Progenitor cell of endocrine pancreas (in vitro differentiated cells): Measurements from ENCODE around the gene USP17L11. TPM values are rescaled to one million over a fixed set of nuclear protein-coding genes. Genes with fewer than 3 reads are reported as not detected.
"Not testable (repeated sequence)": the region's sequence is repeated elsewhere in the genome, so short reads cannot be mapped to it uniquely, and the experiment has no call there.

Experiments
- DNase-seq: peaks from one replicate; pipeline ENCODE4 v3.0.0; 2021; ENCODE audit warnings: low spot score; ENCODE audit not compliant: unreplicated experiment
- H3K27ac Mint-ChIP-seq: 2 replicates; pipeline ENCODE4 v1.8.0; 2021; ENCODE audit warnings: mild to moderate bottlenecking, moderate library complexity, mixed read lengths
- H3K27me3 Mint-ChIP-seq: 2 replicates; pipeline ENCODE4 v1.8.0; 2021; ENCODE audit warnings: mixed read lengths
- H3K36me3 Mint-ChIP-seq: 2 replicates; pipeline ENCODE4 v1.8.0; 2022; ENCODE audit warnings: mixed read lengths; ENCODE audit not compliant: insufficient read depth
- H3K4me1 Mint-ChIP-seq: 2 replicates; pipeline ENCODE4 v1.8.0; 2021; ENCODE audit warnings: low read depth, mixed read lengths
- H3K4me3 Mint-ChIP-seq: 2 replicates; pipeline ENCODE4 v1.8.0; 2021; ENCODE audit warnings: low read depth, mild to moderate bottlenecking, moderate library complexity, mixed read lengths
- H3K9me3 Mint-ChIP-seq: 2 replicates; pipeline ENCODE4 v1.8.0; 2021; ENCODE audit warnings: low read depth, mixed read lengths
- long read RNA-seq: library from polyadenylated mRNA; unstranded; transcript quantifications from one replicate; pipeline ENCODE4 v2.0.0, GENCODE V29; 2020
- total RNA-seq: library from RNA; stranded (reverse); gene quantifications from 2 replicates; pipeline ENCODE4 v1.2.1, GENCODE V29; 2021

Gene USP17L11, protein sequence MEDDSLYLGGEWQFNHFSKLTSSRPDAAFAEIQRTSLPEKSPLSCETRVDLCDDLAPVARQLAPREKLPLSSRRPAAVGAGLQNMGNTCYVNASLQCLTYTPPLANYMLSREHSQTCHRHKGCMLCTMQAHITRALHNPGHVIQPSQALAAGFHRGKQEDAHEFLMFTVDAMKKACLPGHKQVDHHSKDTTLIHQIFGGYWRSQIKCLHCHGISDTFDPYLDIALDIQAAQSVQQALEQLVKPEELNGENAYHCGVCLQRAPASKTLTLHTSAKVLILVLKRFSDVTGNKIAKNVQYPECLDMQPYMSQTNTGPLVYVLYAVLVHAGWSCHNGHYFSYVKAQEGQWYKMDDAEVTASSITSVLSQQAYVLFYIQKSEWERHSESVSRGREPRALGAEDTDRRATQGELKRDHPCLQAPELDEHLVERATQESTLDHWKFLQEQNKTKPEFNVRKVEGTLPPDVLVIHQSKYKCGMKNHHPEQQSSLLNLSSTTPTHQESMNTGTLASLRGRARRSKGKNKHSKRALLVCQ
- not detected in 2 replicates for total RNA-seq
- long read RNA-seq = 0 reads

DNA sequence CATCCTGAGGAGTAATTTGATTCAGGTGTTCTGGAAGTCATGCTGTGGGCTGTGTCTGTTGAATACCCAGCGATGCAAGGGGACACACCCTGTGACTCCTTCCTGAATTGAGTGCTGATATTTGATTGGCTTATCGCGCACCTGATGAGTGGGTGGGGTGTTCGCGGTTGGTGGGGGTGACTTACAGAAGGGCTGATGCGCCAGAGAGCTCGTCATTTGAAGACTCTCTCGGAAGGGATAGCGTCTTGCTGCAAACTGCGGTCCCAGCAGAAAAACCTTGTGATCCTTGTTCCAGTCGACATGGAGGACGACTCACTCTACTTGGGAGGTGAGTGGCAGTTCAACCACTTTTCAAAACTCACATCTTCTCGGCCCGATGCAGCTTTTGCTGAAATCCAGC lies at the start of gene USP17L11:
Gene USP17L11 (plus strand): TSS at position 301 of the 400 bp plus-strand sequence. CDS start 0 bp downstream, at position 301.
- not testable (repeated sequence) for H3K4me3 Mint-ChIP-seq, H3K36me3 Mint-ChIP-seq, H3K27me3 Mint-ChIP-seq, H3K27ac Mint-ChIP-seq, DNase-seq, H3K4me1 Mint-ChIP-seq, H3K9me3 Mint-ChIP-seq

GRCh38 chr4:9165990-9166389 lies 49.2 kb upstream of the USP17L11 start:
- H3K4me3 Mint-ChIP-seq, H3K27ac Mint-ChIP-seq, H3K4me1 Mint-ChIP-seq, H3K36me3 Mint-ChIP-seq, DNase-seq, H3K9me3 Mint-ChIP-seq, H3K27me3 Mint-ChIP-seq: not testable (repeated sequence)

DNA sequence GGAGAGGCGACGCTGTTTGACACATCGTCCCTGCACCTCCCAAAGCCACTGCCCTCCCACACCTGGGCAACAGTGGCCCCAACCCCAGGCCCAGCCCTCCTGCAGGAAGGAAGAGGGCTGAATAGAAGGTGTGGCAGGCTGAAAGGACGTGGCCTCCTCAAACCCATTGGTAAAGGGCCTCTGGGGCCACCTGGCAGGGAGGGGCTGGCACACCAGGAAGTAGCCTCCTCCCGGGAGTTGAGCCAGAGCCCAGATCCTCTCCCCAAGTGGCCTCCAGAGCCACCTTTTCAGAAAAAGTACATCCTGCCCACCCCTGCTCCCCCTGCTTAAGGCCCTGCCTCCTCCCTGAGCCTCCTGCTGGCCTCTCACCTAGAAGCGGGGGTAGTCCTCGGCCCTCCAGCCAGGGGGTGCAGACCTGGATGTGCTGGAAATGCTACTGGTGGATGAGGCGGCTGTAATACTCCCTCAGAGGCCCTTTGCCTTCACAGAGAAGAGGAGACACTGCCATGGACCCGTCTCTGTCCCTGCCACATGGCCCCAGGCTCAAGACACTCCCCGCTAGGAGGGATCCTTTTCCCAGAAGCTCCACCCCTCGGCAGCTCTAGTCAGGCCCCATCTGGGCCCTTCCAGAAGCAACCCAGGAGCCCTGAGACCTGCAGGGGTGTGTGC lies 45.3 kb upstream of the USP17L11 start, which contains the start of gene FAM90A26:
Gene FAM90A26 (plus strand): TSS at position 619 of the 669 bp plus-strand sequence. CDS start 2,764 bp downstream, outside the sequence.
- not testable (repeated sequence) for H3K4me3 Mint-ChIP-seq, H3K27me3 Mint-ChIP-seq, H3K4me1 Mint-ChIP-seq, H3K27ac Mint-ChIP-seq, H3K9me3 Mint-ChIP-seq, DNase-seq, H3K36me3 Mint-ChIP-seq

DNA sequence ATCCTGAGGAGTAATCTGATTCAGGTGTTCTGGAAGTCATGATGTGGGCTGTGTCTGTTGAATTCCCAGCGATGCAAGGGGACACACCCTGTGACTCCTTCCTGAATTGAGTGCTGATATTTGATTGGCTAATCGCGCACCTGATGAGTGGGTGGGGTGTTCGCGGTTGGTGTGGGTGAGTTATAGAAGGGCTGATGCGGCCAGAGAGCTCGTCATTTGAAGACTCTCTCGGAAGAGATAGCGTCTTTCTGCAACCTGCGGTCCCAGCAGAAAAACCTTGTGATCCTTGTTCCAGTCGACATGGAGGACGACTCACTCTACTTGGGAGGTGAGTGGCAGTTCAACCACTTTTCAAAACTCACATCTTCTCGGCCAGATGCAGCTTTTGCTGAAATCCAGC lies 4.8 kb upstream of the USP17L11 start, which contains the start of gene USP17L10:
Gene USP17L10 (plus strand): TSS at position 301 of the 400 bp plus-strand sequence. CDS start 0 bp downstream, at position 301.
- not testable (repeated sequence) for H3K36me3 Mint-ChIP-seq, H3K4me3 Mint-ChIP-seq, H3K9me3 Mint-ChIP-seq, H3K27me3 Mint-ChIP-seq, H3K27ac Mint-ChIP-seq, H3K4me1 Mint-ChIP-seq, DNase-seq

DNA sequence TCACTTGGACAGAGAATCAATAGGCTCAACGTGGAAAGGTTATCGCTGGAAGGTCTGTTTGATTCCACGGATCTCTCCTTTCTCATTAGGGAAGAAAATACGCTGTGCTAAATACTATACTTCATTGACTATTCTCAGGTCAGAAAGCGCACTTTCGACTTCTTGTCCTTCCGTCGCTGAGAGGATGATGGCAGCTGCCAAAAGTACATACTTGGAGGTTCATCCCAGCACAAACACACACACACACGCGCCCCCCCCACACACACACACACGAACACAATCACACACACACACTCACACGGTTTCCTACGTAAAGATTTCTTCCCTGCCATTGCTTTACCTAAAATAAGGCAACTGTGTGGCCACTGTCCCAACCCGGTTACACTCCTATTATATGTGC lies 504 bp upstream of the USP17L11 start:
- H3K36me3 Mint-ChIP-seq, H3K9me3 Mint-ChIP-seq, H3K4me3 Mint-ChIP-seq, H3K27me3 Mint-ChIP-seq, H3K4me1 Mint-ChIP-seq, H3K27ac Mint-ChIP-seq, DNase-seq: not testable (repeated sequence)

DNA sequence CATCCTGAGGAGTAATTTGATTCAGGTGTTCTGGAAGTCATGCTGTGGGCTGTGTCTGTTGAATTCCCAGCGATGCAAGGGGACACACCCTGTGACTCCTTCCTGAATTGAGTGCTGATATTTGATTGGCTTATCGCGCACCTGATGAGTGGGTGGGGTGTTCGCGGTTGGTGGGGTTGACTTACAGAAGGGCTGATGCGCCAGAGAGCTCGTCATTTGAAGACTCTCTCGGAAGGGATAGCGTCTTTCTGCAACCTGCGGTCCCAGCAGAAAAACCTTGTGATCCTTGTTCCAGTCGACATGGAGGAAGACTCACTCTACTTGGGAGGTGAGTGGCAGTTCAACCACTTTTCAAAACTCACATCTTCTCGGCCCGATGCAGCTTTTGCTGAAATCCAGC lies 4.6 kb downstream of the USP17L11 start, which contains the start of gene USP17L12:
Gene USP17L12 (plus strand): TSS at position 301 of the 400 bp plus-strand sequence. CDS start 0 bp downstream, at position 301.
- not testable (repeated sequence) for H3K36me3 Mint-ChIP-seq, DNase-seq, H3K4me1 Mint-ChIP-seq, H3K9me3 Mint-ChIP-seq, H3K4me3 Mint-ChIP-seq, H3K27me3 Mint-ChIP-seq, H3K27ac Mint-ChIP-seq

GRCh38 chr4:9224596-9224995 lies 9.4 kb downstream of the USP17L11 start, which contains the start of gene USP17L13:
Gene USP17L13 (plus strand): TSS chr4:9224896. CDS start chr4:9224896, 0 bp downstream.
- not testable (repeated sequence) for H3K36me3 Mint-ChIP-seq, H3K4me1 Mint-ChIP-seq, DNase-seq, H3K27me3 Mint-ChIP-seq, H3K27ac Mint-ChIP-seq, H3K9me3 Mint-ChIP-seq, H3K4me3 Mint-ChIP-seq

GRCh38 chr4:9230249-9230648 lies 15.0 kb downstream of the USP17L11 start:
- not testable (repeated sequence) for H3K27ac Mint-ChIP-seq, H3K27me3 Mint-ChIP-seq, H3K4me3 Mint-ChIP-seq, H3K4me1 Mint-ChIP-seq, DNase-seq, H3K36me3 Mint-ChIP-seq, H3K9me3 Mint-ChIP-seq

DNA sequence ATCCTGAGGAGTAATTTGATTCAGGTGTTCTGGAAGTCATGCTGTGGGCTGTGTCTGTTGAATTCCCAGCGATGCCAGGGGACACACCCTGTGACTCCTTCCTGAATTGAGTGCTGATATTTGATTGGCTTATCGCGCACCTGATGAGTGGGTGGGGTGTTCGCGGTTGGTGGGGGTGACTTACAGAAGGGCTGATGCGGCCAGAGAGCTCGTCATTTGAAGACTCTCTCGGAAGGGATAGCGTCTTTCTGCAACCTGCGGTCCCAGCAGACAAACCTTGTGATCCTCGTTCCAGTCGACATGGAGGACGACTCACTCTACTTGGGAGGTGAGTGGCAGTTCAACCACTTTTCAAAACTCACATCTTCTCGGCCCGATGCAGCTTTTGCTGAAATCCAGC lies 18.9 kb downstream of the USP17L11 start, which contains the start of gene USP17L15:
Gene USP17L15 (plus strand): TSS at position 301 of the 400 bp plus-strand sequence. CDS start 0 bp downstream, at position 301.
- H3K27ac Mint-ChIP-seq, H3K4me3 Mint-ChIP-seq, H3K27me3 Mint-ChIP-seq, H3K4me1 Mint-ChIP-seq, DNase-seq, H3K9me3 Mint-ChIP-seq, H3K36me3 Mint-ChIP-seq: not testable (repeated sequence)

DNA sequence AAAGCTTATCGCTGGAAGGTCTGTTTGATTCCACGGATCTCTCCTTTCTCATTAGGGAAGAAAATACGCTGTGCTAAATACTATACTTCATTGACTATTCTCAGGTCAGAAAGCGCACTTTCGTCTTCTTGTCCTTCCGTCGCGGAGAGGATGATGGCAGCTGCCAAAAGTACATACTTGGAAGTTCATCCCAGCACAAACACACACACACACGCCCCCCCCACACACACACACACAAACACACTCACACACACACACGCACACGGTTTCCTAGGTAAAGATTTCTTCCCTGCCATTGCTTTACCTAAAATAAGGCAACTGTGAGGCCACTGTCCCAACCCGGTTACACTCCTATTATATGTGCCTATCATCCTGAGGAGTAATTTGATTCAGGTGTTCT lies 23.3 kb downstream of the USP17L11 start:
- not testable (repeated sequence) for H3K4me3 Mint-ChIP-seq, H3K4me1 Mint-ChIP-seq, H3K27ac Mint-ChIP-seq, DNase-seq, H3K36me3 Mint-ChIP-seq, H3K9me3 Mint-ChIP-seq, H3K27me3 Mint-ChIP-seq

DNA sequence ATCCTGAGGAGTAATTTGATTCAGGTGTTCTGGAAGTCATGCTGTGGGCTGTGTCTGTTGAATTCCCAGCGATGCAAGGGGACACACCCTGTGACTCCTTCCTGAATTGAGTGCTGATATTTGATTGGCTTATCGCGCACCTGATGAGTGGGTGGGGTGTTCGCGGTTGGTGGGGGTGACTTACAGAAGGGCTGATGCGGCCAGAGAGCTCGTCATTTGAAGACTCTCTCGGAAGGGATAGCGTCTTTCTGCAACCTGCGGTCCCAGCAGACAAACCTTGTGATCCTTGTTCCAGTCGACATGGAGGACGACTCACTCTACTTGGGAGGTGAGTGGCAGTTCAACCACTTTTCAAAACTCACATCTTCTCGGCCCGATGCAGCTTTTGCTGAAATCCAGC lies 28.4 kb downstream of the USP17L11 start, which contains the start of gene USP17L17:
Gene USP17L17 (plus strand): TSS at position 301 of the 400 bp plus-strand sequence. CDS start 0 bp downstream, at position 301.
- not testable (repeated sequence) for DNase-seq, H3K36me3 Mint-ChIP-seq, H3K27ac Mint-ChIP-seq, H3K9me3 Mint-ChIP-seq, H3K27me3 Mint-ChIP-seq, H3K4me3 Mint-ChIP-seq, H3K4me1 Mint-ChIP-seq

DNA sequence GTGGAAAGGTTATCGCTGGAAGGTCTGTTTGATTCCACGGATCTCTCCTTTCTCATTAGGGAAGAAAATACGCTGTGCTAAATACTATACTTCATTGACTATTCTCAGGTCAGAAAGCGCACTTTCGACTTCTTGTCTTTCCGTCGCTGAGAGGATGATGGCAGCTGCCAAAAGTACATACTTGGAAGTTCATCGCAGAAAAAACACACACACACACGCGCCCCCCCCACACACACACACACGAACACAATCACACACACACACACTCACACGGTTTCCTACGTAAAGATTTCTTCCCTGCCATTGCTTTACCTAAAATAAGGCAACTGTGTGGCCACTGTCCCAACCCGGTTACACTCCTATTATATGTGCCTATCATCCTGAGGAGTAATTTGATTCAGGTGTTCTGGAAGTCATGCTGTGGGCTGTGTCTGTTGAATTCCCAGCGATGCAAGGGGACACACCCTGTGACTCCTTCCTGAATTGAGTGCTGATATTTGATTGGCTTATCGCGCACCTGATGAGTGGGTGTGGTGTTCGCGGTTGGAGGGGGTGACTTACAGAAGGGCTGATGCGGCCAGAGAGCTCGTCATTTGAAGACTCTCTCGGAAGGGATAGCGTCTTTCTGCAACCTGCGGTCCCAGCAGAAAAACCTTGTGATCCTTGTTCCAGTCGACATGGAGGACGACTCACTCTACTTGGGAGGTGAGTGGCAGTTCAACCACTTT lies 32.9 kb downstream of the USP17L11 start, which contains the start of gene USP17L18:
Gene USP17L18 (plus strand): TSS at position 678 of the 728 bp plus-strand sequence. CDS start 0 bp downstream, at position 678.
- not testable (repeated sequence) for H3K27ac Mint-ChIP-seq, H3K27me3 Mint-ChIP-seq, H3K4me1 Mint-ChIP-seq, H3K9me3 Mint-ChIP-seq, H3K4me3 Mint-ChIP-seq, H3K36me3 Mint-ChIP-seq
- DNase-seq = peak; percentile 7
